ENCODE data around the gene QDPR. TPM values are rescaled to one million over a fixed set of nuclear protein-coding genes. Genes with fewer than 3 reads are reported as not detected.

Gene QDPR
- total RNA-seq, 2 experiments from 2014 or later: 42.2 to 43.8 TPM

DNA sequence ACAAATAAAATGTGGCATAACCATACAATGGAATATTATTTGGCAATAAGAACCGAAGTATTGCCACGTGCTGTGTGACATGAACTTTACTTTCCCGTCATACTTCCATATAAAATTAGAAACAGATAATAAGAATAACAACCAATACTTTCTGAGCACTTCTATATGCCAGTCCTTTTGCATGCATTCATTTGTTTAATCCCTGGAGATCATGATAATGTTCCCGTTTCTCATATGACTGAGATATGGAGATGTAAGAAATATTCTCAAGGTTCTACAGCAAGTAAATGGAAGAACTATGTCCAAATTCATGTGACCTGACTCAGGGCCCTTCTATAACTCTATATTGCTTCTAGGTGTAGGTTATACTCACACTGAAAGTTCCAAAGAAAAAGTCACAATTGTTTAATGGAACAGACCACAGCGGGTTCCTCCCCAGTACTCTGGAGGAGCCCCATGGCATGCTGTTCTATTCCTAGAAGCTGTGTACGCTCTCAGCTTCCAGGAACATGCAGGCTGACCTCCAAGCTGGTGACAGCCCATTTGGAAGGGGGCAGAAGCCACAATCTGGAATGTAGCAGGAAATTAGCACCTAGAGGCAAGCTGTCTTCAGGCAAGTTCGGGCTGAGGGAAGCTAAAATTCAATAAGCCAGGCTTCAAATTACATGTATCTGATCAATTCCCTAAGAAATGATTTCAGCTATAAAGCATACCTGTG, 31.5 kb downstream of the QDPR start:
- no peak for DNase-seq
- no peak overlapping the region for H3K27ac Mint-ChIP-seq
- CTCF ChIA-PET: interaction anchor here (0.6 to 1.5 kb wide), 2 partner anchors 8 to 405 kb away, joined by 3 to 4 read pairs; no protein-coding TSS in a partner anchor
- H3K4me1 Mint-ChIP-seq (ENCODE audit: low read depth): peaks cover 2% of the 10 kb centered on the region
- no peak overlapping the region for H3K4me3 Mint-ChIP-seq
- intact Hi-C loops (cut with micrococcal nuclease): no loop called here
- H3K36me3 Mint-ChIP-seq (ENCODE audit: low read depth): peaks cover 21% of the 10 kb centered on the region
- no peaks in the 10 kb centered on the region for H3K9me3 Mint-ChIP-seq
- H3K27me3 Mint-ChIP-seq (ENCODE audit: low read depth): no peaks in the 10 kb centered on the region

GRCh38 chr4:17477774-17478472, 34.0 kb downstream of the QDPR start:
- Mint-ChIP-seq H3K36me3 (ENCODE audit: low read depth) (peaks cover 9% of the 10 kb centered on the region), H3K9me3 (no peaks in the 10 kb centered on the region), H3K27me3 (ENCODE audit: low read depth) (no peaks in the 10 kb centered on the region), H3K4me3 (no peak overlapping the region), H3K27ac (no peak overlapping the region), H3K4me1 (ENCODE audit: low read depth) (peaks cover 2% of the 10 kb centered on the region)
- DNase-seq: no peak
- intact Hi-C loops (cut with micrococcal nuclease): no loop called here
- CTCF ChIA-PET: no interaction called here

GRCh38 chr4:17476853-17477252, 35.0 kb downstream of the QDPR start:
- intact Hi-C loops (cut with micrococcal nuclease): no loop called here
- no peak overlapping the region for H3K27ac Mint-ChIP-seq
- H3K36me3 Mint-ChIP-seq (ENCODE audit: low read depth): peaks cover 9% of the 10 kb centered on the region
- no peak overlapping the region for H3K4me3 Mint-ChIP-seq
- DNase-seq: no peak
- peaks cover 2% of the 10 kb centered on the region for H3K4me1 Mint-ChIP-seq (ENCODE audit: low read depth)
- no peaks in the 10 kb centered on the region for H3K27me3 Mint-ChIP-seq (ENCODE audit: low read depth)
- CTCF ChIA-PET: interaction anchor here (0.9 kb wide), 1 partner anchor 14 kb away, joined by 3 read pairs; no protein-coding TSS in a partner anchor
- no peaks in the 10 kb centered on the region for H3K9me3 Mint-ChIP-seq

GRCh38 chr4:17475481-17475880, 36.4 kb downstream of the QDPR start:
- no peak overlapping the region for H3K4me3 Mint-ChIP-seq

GRCh38 chr4:17469931-17470674, 41.8 kb downstream of the QDPR start:
- intact Hi-C loops (cut with micrococcal nuclease): no loop called here
- Mint-ChIP-seq H3K4me1 (ENCODE audit: low read depth) (no peaks in the 10 kb centered on the region), H3K27me3 (ENCODE audit: low read depth) (no peaks in the 10 kb centered on the region), H3K9me3 (no peaks in the 10 kb centered on the region), H3K36me3 (ENCODE audit: low read depth) (peaks cover 4% of the 10 kb centered on the region), H3K4me3 (no peak overlapping the region), H3K27ac (no peak overlapping the region)
- CTCF ChIA-PET: interaction anchor here (1.2 to 3.0 kb wide), 3 partner anchors 27 to 132 kb away, joined by 3 to 15 read pairs (median 3); no protein-coding TSS in a partner anchor
- no peak for DNase-seq

More at GRCh38 chr4:17475481-17475880, 36.4 kb downstream of the QDPR start:
- CTCF ChIA-PET: interaction anchor here (0.7 kb wide), 1 partner anchor 305 kb away, joined by 7 read pairs; no protein-coding TSS in a partner anchor
- Mint-ChIP-seq H3K9me3 (no peaks in the 10 kb centered on the region), H3K27me3 (ENCODE audit: low read depth) (no peaks in the 10 kb centered on the region), H3K4me1 (ENCODE audit: low read depth) (peaks cover 2% of the 10 kb centered on the region), H3K27ac (no peak overlapping the region), H3K36me3 (ENCODE audit: low read depth) (peaks cover 13% of the 10 kb centered on the region)
- no peak for DNase-seq
- intact Hi-C loops (cut with micrococcal nuclease): no loop called here

GRCh38 chr4:17468619-17469221, 43.2 kb downstream of the QDPR start:
- no peaks in the 10 kb centered on the region for H3K27me3 Mint-ChIP-seq (ENCODE audit: low read depth)
- CTCF ChIA-PET: interaction anchor here (0.7 to 1.5 kb wide), 2 partner anchors 28 to 184 kb away, joined by 3 read pairs; no protein-coding TSS in a partner anchor
- no peaks in the 10 kb centered on the region for H3K4me1 Mint-ChIP-seq (ENCODE audit: low read depth)
- intact Hi-C loops (cut with micrococcal nuclease): no loop called here
- no peak overlapping the region for H3K4me3 Mint-ChIP-seq
- no peak overlapping the region for H3K27ac Mint-ChIP-seq
- no peak for DNase-seq
- peaks cover 6% of the 10 kb centered on the region for H3K36me3 Mint-ChIP-seq (ENCODE audit: low read depth)
- no peaks in the 10 kb centered on the region for H3K9me3 Mint-ChIP-seq

GRCh38 chr4:17463606-17464005, 48.3 kb downstream of the QDPR start:
- intact Hi-C loops (cut with micrococcal nuclease): no loop called here
- Mint-ChIP-seq H3K27ac (no peak overlapping the region), H3K4me3 (no peak overlapping the region), H3K36me3 (ENCODE audit: low read depth) (peaks cover 5% of the 10 kb centered on the region), H3K4me1 (ENCODE audit: low read depth) (no peaks in the 10 kb centered on the region), H3K27me3 (ENCODE audit: low read depth) (no peaks in the 10 kb centered on the region), H3K9me3 (no peaks in the 10 kb centered on the region)
- CTCF ChIA-PET: interaction anchor here (1.5 to 2.2 kb wide), 2 partner anchors 8 to 16 kb away, joined by 4 to 5 read pairs; no protein-coding TSS in a partner anchor
- no peak for DNase-seq

GRCh38 chr4:17450269-17450804, 61.6 kb downstream of the QDPR start:
- CTCF ChIA-PET: interaction anchor here (0.9 to 7.3 kb wide), 3 partner anchors 22 to 103 kb away, joined by 3 to 63 read pairs (median 6); no protein-coding TSS in a partner anchor

GRCh38 chr4:17448689-17449088, 63.2 kb downstream of the QDPR start:
- intact Hi-C loops (cut with micrococcal nuclease): no loop called here
- Mint-ChIP-seq H3K4me1 (ENCODE audit: low read depth) (no peaks in the 10 kb centered on the region), H3K27me3 (ENCODE audit: low read depth) (no peaks in the 10 kb centered on the region), H3K9me3 (peaks cover 2% of the 10 kb centered on the region), H3K27ac (no peak overlapping the region), H3K36me3 (ENCODE audit: low read depth) (no peaks in the 10 kb centered on the region), H3K4me3 (no peak overlapping the region)
- CTCF ChIA-PET: interaction anchor here (0.9 to 7.3 kb wide), 6 partner anchors 12 to 126 kb away, joined by 3 to 63 read pairs (median 5); no protein-coding TSS in a partner anchor
- DNase-seq: peak; percentile 12

More at GRCh38 chr4:17450269-17450804, 61.6 kb downstream of the QDPR start:
- Mint-ChIP-seq H3K27me3 (ENCODE audit: low read depth) (no peaks in the 10 kb centered on the region), H3K9me3 (peaks cover 3% of the 10 kb centered on the region), H3K4me1 (ENCODE audit: low read depth) (no peaks in the 10 kb centered on the region), H3K27ac (no peak overlapping the region), H3K36me3 (ENCODE audit: low read depth) (peaks cover 1% of the 10 kb centered on the region), H3K4me3 (no peak overlapping the region)
- intact Hi-C loops (cut with micrococcal nuclease): no loop called here
- no peak for DNase-seq

DNA sequence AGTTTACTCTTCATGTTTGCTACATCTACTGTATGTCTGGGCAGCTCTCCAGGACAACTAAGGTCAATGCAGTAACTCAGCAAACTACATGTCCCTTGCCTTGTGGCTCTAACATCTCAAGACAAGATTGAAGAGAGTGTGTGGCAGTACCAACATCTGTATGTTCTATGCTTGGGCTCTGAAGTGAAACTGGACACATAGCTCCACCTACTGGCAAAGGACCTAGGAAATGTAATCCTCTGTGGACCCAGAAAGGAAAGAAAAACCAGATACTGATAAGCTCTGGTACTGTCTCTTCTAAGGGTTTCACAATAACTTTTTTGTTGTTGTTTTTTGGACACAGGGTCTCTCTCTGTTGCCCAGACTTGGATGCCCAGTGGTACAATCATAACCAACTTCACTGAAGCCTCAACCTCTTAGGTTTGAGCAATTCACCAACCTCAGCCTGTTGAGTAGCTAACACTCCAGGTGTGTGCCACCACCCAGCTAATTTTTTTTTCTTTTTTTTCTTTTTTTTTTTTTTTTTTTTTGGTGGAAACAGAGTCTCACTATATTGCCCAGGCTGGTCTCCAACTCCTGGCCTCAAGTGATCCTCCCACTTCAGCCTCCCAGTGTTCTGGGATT, 64.1 kb downstream of the QDPR start:
- CTCF ChIA-PET: interaction anchor here (0.6 to 7.3 kb wide), 28 partner anchors 12 to 1850 kb away, joined by 3 to 63 read pairs (median 4); no protein-coding TSS in a partner anchor
- Mint-ChIP-seq H3K27me3 (ENCODE audit: low read depth) (no peaks in the 10 kb centered on the region), H3K36me3 (ENCODE audit: low read depth) (no peaks in the 10 kb centered on the region), H3K27ac (no peak overlapping the region), H3K4me1 (ENCODE audit: low read depth) (no peaks in the 10 kb centered on the region), H3K9me3 (peaks cover 3% of the 10 kb centered on the region), H3K4me3 (no peak overlapping the region)
- peak; percentile 79 for DNase-seq
- intact Hi-C loops (cut with micrococcal nuclease): loop anchor here (1.0 kb wide), 4 partner anchors 100 to 1157 kb away; no protein-coding TSS in a partner anchor

DNA sequence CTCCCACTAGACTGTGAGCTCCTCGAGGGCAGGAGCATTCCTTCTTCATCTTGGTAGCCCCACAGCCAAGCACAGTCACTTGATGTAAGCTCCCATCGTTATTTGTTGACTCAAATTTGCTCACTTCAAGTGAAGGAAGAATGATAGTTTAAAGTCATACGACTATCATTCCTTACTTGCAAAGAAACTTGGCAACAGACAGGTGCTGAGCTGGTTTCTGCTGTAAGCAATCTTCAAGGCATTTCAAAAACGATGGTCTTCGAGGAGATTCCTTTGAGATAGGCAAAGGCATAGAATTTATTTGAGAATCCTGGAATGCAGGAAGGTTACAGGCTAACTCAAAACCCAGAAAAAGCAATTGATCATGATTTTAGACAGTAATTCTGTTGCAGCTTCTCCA, 64.8 kb downstream of the QDPR start:
- CTCF ChIA-PET: interaction anchor here (0.6 to 7.3 kb wide), 18 partner anchors 16 to 1251 kb away, joined by 3 to 63 read pairs (median 4); no protein-coding TSS in a partner anchor
- Mint-ChIP-seq H3K27me3 (ENCODE audit: low read depth) (no peaks in the 10 kb centered on the region), H3K27ac (no peak overlapping the region), H3K4me1 (ENCODE audit: low read depth) (no peaks in the 10 kb centered on the region), H3K36me3 (ENCODE audit: low read depth) (no peaks in the 10 kb centered on the region), H3K4me3 (no peak overlapping the region), H3K9me3 (peaks cover 7% of the 10 kb centered on the region)
- no peak for DNase-seq
- intact Hi-C loops (cut with micrococcal nuclease): loop anchor here (1.0 kb wide), 4 partner anchors 100 to 1157 kb away; no protein-coding TSS in a partner anchor

Data from activated naive CD4-positive, alpha-beta T cell treated with anti-CD3 and anti-CD28 coated beads for 36 hours (primary cell).